H9 (cell line): Measurements from ENCODE around the gene ARHGAP27. TPM values are rescaled to one million over a fixed set of nuclear protein-coding genes. Genes with fewer than 3 reads are reported as not detected.

Experiments used
- DNase-seq: peaks from one replicate; pipeline ENCODE4 v3.0.0-alpha.2; 2017
- H2AFZ ChIP-seq: one replicate; pipeline ENCODE4 v1.6.1; 2013; ENCODE audit warnings: mild to moderate bottlenecking, low read length, control low read depth, moderate library complexity
- H2AK5ac ChIP-seq: 2 replicates; pipeline ENCODE4 v1.6.1; 2013; ENCODE audit warnings: low read length, control low read depth, mixed read lengths; ENCODE audit not compliant: insufficient read length
- H2BK120ac ChIP-seq: one replicate; pipeline ENCODE4 v1.6.1; 2013; ENCODE audit warnings: low read depth, mild to moderate bottlenecking, low read length, control low read depth, inconsistent platforms; ENCODE audit not compliant: poor library complexity, severe bottlenecking
- H2BK12ac ChIP-seq: 2 replicates; pipeline ENCODE4 v1.6.1; 2013; ENCODE audit warnings: low read length, control low read depth, mixed read lengths, low read depth; ENCODE audit not compliant: insufficient read length
- H2BK15ac ChIP-seq: 2 replicates; pipeline ENCODE4 v1.6.1; 2013; ENCODE audit warnings: low read depth, low read length, control low read depth
- H2BK20ac ChIP-seq: one replicate; pipeline ENCODE4 v1.6.1; 2013; ENCODE audit warnings: low read depth, mild to moderate bottlenecking, low read length, control low read depth, inconsistent platforms; ENCODE audit not compliant: poor library complexity, severe bottlenecking
- H2BK5ac ChIP-seq: 2 replicates; pipeline ENCODE4 v1.6.1; 2013; ENCODE audit warnings: low read length, control low read depth, mixed read lengths; ENCODE audit not compliant: insufficient read length
- H3K14ac ChIP-seq: 2 replicates; pipeline ENCODE4 v1.6.1; 2013; ENCODE audit warnings: low read length, control low read depth; ENCODE audit not compliant: insufficient read depth
- H3K18ac ChIP-seq: 2 replicates; pipeline ENCODE4 v1.6.1; 2013; ENCODE audit warnings: low read depth, mild to moderate bottlenecking, mixed read lengths, low read length, control low read depth; ENCODE audit not compliant: insufficient read length
- H3K23ac ChIP-seq: 2 replicates; pipeline ENCODE4 v1.6.1; 2013; ENCODE audit warnings: low read length, control low read depth, mixed read lengths, low read depth; ENCODE audit not compliant: insufficient read length
- H3K23me2 ChIP-seq: 2 replicates; pipeline ENCODE4 v1.6.1; 2013; ENCODE audit warnings: low read depth, mild to moderate bottlenecking, mixed read lengths, low read length, control low read depth; ENCODE audit not compliant: insufficient read length, poor library complexity, severe bottlenecking
- H3K27ac ChIP-seq: 2 replicates; pipeline ENCODE4 v1.5.1; 2013; ENCODE audit warnings: low read length, control low read depth, mixed read lengths, low read depth; ENCODE audit not compliant: insufficient read length
- H3K27me3 ChIP-seq: 2 replicates; pipeline ENCODE4 v1.6.1; 2013; ENCODE audit warnings: low read length, control low read depth, inconsistent platforms; ENCODE audit not compliant: insufficient read depth
- H3K4ac ChIP-seq: 2 replicates; pipeline ENCODE4 v1.6.1; 2013; ENCODE audit warnings: low read depth, mild to moderate bottlenecking, control low read depth, inconsistent platforms, low read length, moderate library complexity
- H3K4me1 ChIP-seq: 2 replicates; pipeline ENCODE4 v1.6.1; 2013; ENCODE audit warnings: low read length, control low read depth, inconsistent platforms; ENCODE audit not compliant: insufficient read depth
- H3K4me2 ChIP-seq: 2 replicates; pipeline ENCODE4 v1.6.1; 2013; ENCODE audit warnings: low read length, control low read depth, mixed read lengths; ENCODE audit not compliant: insufficient read length, insufficient read depth
- H3K56ac ChIP-seq: 2 replicates; pipeline ENCODE4 v1.6.1; 2013; ENCODE audit warnings: low read depth, mild to moderate bottlenecking, mixed read lengths, low read length, control low read depth; ENCODE audit not compliant: insufficient read length
- H3K79me1 ChIP-seq: 2 replicates; pipeline ENCODE4 v1.6.1; 2013; ENCODE audit warnings: low read depth, mild to moderate bottlenecking, moderate library complexity, low read length, control low read depth, inconsistent platforms; ENCODE audit not compliant: insufficient read depth, poor library complexity, severe bottlenecking
- H3K79me2 ChIP-seq: 2 replicates; pipeline ENCODE4 v1.6.1; 2013; ENCODE audit warnings: low read length, control low read depth, inconsistent platforms; ENCODE audit not compliant: insufficient read depth
- H3K9ac ChIP-seq: 2 replicates; pipeline ENCODE4 v1.6.1; 2013; ENCODE audit warnings: low read length, control low read depth, mixed read lengths; ENCODE audit not compliant: insufficient read length; ENCODE audit errors: extremely low read depth
- H3K9me3 ChIP-seq: one replicate; pipeline ENCODE4 v1.6.1; 2013; ENCODE audit warnings: low read depth, low read length, inconsistent platforms; ENCODE audit not compliant: control insufficient read depth
- H3T11ph ChIP-seq: one replicate; pipeline ENCODE4 v1.6.1; 2013; ENCODE audit warnings: mild to moderate bottlenecking, low read length, control low read depth, inconsistent platforms
- H4K20me1 ChIP-seq: one replicate; pipeline ENCODE4 v1.6.1; 2013; ENCODE audit not compliant: control insufficient read depth, insufficient read length, insufficient read depth
- H4K5ac ChIP-seq: 2 replicates; pipeline ENCODE4 v1.6.1; 2013; ENCODE audit warnings: low read depth, mild to moderate bottlenecking, mixed read lengths, low read length, control low read depth; ENCODE audit not compliant: insufficient read length
- H4K8ac ChIP-seq: replicated peaks from 2 replicates; pipeline ENCODE4 v1.6.1; 2013; ENCODE audit warnings: low read length, control low read depth, mixed read lengths, low read depth; ENCODE audit not compliant: insufficient read length
- H4K91ac ChIP-seq: 2 replicates; pipeline ENCODE4 v1.6.1; 2013; ENCODE audit warnings: low read depth, mild to moderate bottlenecking, moderate library complexity, mixed read lengths, low read length, control low read depth; ENCODE audit not compliant: insufficient read length
- H3K27ac Mint-ChIP-seq, 3 experiments: 2 replicates in 2 of 3; 3 replicates in 1 of 3; pipeline ENCODE4 v1.8.0; 2020 to 2021; ENCODE audit warnings: mixed read lengths in 3 of 3, mild to moderate bottlenecking in 1 of 3, moderate library complexity in 1 of 3
- H3K27me3 Mint-ChIP-seq: 2 replicates; pipeline ENCODE4 v1.8.0; 2021; ENCODE audit warnings: low read depth, mild to moderate bottlenecking, moderate library complexity, mixed read lengths
- H3K36me3 Mint-ChIP-seq, 3 experiments: 2 replicates in 2 of 3; 3 replicates in 1 of 3; pipeline ENCODE4 v1.8.0; 2020 to 2021; ENCODE audit warnings: low read depth in 3 of 3, mixed read lengths in 3 of 3; ENCODE audit not compliant: insufficient read depth in 1 of 3
- H3K4me1 Mint-ChIP-seq, 2 experiments: 2 replicates each; pipeline ENCODE4 v1.8.0; 2020; ENCODE audit warnings: mixed read lengths in 2 of 2
- H3K4me3 Mint-ChIP-seq, 2 experiments: 2 replicates in 1 of 2; 3 replicates in 1 of 2; pipeline ENCODE4 v1.8.0; 2020 to 2021; ENCODE audit warnings: mild to moderate bottlenecking in 2 of 2, mixed read lengths in 2 of 2, moderate library complexity in 1 of 2
- H3K9me3 Mint-ChIP-seq, 2 experiments: 2 replicates in 1 of 2; 3 replicates in 1 of 2; pipeline ENCODE4 v1.8.0; 2020; ENCODE audit warnings: mild to moderate bottlenecking in 2 of 2, mixed read lengths in 2 of 2, moderate library complexity in 1 of 2
- WGBS: extraction: QIAGEN DNeasy Blood & Tissue Kit; methylation state at CpG from one replicate; pipeline ENCODE4 v1.1.7; 2013; ENCODE audit warnings: missing lambda C conversion rate, low lambda C conversion rate, mixed read lengths; ENCODE audit not compliant: insufficient read length; ENCODE audit errors: extremely low coverage; 5-methylcytosine and 5-hydroxymethylcytosine counted together
- total RNA-seq: library from RNA; stranded (reverse); gene quantifications from 2 replicates; pipeline ENCODE4 v1.2.1, GENCODE V29; 2021
- TF ChIP-seq, protein P1 (sequence below): fragments of 200-600 bp; sonication (generic); conservative IDR thresholded peaks from 3 replicates; pipeline ENCODE4 v1.8.0; 2021; ENCODE audit warnings: antibody characterized with exemption, mild to moderate bottlenecking

ARHGAP27 gene
- total RNA-seq, 1 experiment from 2014 or later = 9.9 TPM

DNA sequence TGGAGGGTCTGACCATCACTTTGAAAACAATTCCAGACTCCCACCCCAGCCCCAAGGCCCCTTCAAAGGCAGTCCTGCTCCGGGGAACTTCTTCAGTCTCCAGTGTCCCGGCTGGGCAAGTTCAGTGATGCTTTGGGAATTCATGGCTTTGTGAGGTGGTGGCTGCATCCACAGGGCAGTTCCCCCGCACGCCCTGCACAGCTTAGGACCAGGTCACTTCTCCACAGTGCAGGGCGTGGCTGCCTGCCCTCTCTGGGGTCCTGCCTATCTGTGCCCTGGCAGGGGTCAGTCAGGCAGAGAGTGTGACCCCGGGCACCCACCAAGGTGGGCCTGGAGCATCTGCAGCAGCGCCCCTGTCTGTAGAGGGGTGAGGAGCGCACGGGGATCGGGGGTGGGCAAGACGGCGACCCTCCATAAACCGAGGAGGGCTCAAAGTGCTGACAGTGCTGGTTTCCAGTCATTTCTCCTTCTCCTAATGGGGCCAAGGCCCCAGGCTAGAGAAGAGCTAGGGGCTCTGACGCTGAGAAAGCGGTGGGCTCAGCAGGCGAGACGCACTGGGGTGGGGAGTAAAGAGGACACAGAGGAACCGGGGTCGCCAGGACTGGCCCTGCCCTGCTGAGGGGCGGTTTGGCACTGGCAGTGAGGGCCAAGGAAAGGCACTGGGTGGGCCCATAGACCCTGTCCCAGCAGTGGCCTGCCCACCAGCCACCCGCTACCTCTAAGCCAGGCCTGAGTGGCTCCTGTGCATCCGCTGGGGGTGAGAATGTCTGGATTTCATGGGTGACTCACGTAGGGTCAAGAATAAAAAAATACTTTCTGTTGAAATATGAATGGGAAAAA, 4.2 kb upstream of the ARHGAP27 start:
- H3K9me3 Mint-ChIP-seq = no peaks in the 10 kb centered on the region
- H3K27me3 Mint-ChIP-seq = peaks cover 18% of the 10 kb centered on the region
- H2BK20ac ChIP-seq = no peak overlapping the region
- H4K5ac ChIP-seq = no peak overlapping the region
- TF ChIP-seq, protein P1, sequence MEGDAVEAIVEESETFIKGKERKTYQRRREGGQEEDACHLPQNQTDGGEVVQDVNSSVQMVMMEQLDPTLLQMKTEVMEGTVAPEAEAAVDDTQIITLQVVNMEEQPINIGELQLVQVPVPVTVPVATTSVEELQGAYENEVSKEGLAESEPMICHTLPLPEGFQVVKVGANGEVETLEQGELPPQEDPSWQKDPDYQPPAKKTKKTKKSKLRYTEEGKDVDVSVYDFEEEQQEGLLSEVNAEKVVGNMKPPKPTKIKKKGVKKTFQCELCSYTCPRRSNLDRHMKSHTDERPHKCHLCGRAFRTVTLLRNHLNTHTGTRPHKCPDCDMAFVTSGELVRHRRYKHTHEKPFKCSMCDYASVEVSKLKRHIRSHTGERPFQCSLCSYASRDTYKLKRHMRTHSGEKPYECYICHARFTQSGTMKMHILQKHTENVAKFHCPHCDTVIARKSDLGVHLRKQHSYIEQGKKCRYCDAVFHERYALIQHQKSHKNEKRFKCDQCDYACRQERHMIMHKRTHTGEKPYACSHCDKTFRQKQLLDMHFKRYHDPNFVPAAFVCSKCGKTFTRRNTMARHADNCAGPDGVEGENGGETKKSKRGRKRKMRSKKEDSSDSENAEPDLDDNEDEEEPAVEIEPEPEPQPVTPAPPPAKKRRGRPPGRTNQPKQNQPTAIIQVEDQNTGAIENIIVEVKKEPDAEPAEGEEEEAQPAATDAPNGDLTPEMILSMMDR = no peak
- peak overlapping the region in 1 of 3 experiments; percentile 70; a peak in 1 of 7 replicates for H3K27ac Mint-ChIP-seq
- no peak overlapping the region for H3K23ac ChIP-seq
- H3K4me1 ChIP-seq = no peaks in the 10 kb centered on the region
- no peak overlapping the region for H3K9ac ChIP-seq
- H3K36me3 Mint-ChIP-seq = peaks cover 0 to 7% (median 0%) of the 10 kb centered on the region in 3 experiments; a peak in 2 of 7 replicates
- no peak overlapping the region for H3K18ac ChIP-seq
- no peak overlapping the region for H4K91ac ChIP-seq
- no peaks in the 10 kb centered on the region for H3K79me2 ChIP-seq
- no peak overlapping the region for H2BK120ac ChIP-seq
- H3K56ac ChIP-seq = no peak overlapping the region
- no peak overlapping the region for H3K4ac ChIP-seq
- H3K14ac ChIP-seq = no peak overlapping the region; the same call in 1 of the 2 replicates
- no peak overlapping the region for H3K27ac ChIP-seq
- peaks cover 3% of the 10 kb centered on the region; the same call in 1 of the 2 replicates for H3K27me3 ChIP-seq
- H3K4me1 Mint-ChIP-seq = peaks cover 29 to 35% of the 10 kb centered on the region in 2 experiments
- no peaks in the 10 kb centered on the region for H3K9me3 ChIP-seq
- no peak overlapping the region for H2BK15ac ChIP-seq
- H3K4me3 Mint-ChIP-seq = no peak overlapping the region
- DNase-seq = peak; percentile 27
- H3K79me1 ChIP-seq = no peaks in the 10 kb centered on the region
- H2BK5ac ChIP-seq = no peak overlapping the region
- no peak overlapping the region for H2AK5ac ChIP-seq
- WGBS = no CpG with 5 or more reads among the region's 23 CpGs
- H2AFZ ChIP-seq = no peak overlapping the region
- H3K23me2 ChIP-seq = peaks cover 8% of the 10 kb centered on the region
- H3K4me2 ChIP-seq = no peak overlapping the region
- no peak overlapping the region for H2BK12ac ChIP-seq
- no peak overlapping the region for H4K8ac ChIP-seq
- H3T11ph ChIP-seq = no peak overlapping the region
- no peaks in the 10 kb centered on the region for H4K20me1 ChIP-seq
